ENCODE measurements around the gene CPLX1.
"Not testable (repeated sequence)": the region's sequence is repeated elsewhere in the genome, so short reads cannot be mapped to it uniquely, and the experiment has no call there.

Gene CPLX1

DNA sequence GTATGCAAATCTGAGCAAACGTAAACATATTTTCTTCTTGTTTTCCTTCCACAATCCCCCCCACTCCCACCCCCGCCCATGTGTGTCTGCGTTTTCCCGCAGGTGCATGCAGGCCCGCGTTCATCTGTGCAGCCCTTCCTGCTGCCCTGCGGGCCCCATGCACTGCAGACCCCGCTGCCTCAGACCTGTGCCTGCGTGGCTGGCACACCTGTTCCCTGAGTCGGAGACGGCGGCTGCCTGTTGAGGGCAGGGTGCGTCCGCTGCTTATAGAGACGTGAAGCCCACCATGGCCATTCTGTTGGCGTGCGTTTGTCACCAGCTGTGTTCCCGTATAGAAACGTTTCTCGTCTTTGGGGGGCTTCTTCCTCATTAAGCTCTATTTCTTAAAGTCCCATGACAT, 68.8 kb downstream of the CPLX1 start:
- DNase-seq (ENCODE audit: low spot score) = no peak

GRCh38 chr4:754221-755120, 71.5 kb downstream of the CPLX1 start:
- DNase-seq (ENCODE audit: low spot score) = no peak

- DNase-seq (ENCODE audit: low spot score) = not testable (repeated sequence)
Observed at GRCh38 chr4:753186-753585, 72.7 kb downstream of the CPLX1 start.

DNA sequence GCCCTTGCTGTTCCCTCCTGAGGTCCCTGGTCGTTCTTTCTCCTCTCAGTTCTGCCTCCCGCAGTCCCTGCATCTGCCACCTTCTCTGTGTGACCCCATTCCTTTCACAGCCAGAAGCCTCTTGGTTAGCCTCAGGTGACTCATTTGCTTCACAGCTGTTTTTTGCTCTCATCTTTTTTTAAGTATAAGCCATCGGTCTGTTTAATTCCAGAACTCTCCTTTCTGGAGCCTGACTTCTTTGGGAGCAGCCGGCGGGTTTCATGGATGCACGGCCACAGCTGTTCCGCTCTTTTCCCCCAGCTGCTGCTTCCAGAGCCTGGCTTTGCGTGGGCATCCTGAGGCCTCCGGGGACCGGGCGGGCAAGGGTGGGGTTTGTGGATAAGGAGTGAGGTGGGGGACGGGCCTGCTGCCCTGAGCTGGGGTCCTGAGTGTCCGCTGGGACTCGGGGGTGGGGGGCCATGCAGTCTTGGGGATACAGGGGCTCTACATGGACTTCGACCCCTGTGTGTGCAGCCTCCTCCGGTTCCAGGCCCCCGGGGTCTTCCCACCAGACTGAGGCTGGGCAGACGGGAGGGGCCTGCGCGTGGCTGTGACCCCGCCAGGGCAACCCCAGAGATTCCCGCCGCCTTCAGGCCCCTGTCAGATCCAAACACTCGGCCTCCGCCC, 73.6 kb downstream of the CPLX1 start:
- DNase-seq (ENCODE audit: low spot score) = no peak

DNA sequence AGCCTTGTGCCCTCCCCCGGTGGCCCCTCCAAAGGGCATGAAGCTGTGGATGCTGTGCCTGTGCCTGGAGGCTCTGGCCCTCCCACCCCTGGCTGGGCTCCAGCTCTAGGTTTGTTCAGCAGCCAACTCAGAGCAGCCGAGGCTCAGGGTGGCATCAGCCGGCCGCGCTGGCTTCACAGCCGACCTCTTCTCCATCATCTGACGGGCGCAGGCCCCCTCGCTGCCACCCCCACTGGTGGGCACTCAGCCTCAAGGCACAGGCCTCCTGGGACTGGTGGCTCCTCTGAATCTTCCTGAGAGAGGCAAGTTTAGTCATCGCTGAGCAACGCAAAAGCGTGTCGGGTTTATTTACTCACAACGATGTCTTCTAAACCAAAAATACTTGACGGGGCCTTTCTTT, 74.3 kb downstream of the CPLX1 start:
- DNase-seq (ENCODE audit: low spot score) = no peak

GRCh38 chr4:749698-750666, 75.9 kb downstream of the CPLX1 start:
- DNase-seq (ENCODE audit: low spot score) = no peak

- DNase-seq (ENCODE audit: low spot score) = no peak
Observed at GRCh38 chr4:748461-748860, 77.5 kb downstream of the CPLX1 start.

GRCh38 chr4:747546-748170, 78.3 kb downstream of the CPLX1 start:
- no peak for DNase-seq (ENCODE audit: low spot score)

DNA sequence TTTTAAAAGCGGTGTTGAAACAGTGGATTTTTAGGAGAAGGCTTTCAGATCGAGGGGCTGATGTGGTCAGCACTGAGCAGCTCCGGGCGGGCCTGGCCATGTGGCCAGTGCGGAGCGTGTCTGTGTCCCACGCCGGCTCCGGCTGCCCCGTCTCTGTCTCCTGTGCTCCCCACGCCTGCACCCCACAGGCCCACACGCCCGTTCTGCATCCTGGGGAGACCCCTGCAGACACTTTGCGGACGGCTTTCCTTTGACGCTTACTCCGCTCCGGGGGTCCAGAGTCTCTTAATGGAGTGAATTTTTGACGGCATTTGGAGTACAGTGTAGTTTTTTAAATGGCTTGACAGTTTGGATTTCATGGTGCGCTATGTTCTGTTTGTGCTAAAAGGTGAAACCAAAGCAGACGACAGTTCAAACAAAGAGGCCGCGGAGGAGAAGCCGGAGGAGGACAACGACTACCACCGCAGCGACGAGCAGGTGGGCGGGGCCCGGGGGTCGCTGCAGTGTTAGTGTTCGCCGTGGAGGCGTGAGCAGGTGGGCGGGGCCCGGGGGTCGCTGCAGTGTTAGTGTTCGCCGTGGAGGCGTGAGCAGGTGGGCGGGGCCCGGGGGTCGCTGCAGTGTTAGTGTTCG, 81.6 kb downstream of the CPLX1 start:
- no peak for DNase-seq (ENCODE audit: low spot score)

DNA sequence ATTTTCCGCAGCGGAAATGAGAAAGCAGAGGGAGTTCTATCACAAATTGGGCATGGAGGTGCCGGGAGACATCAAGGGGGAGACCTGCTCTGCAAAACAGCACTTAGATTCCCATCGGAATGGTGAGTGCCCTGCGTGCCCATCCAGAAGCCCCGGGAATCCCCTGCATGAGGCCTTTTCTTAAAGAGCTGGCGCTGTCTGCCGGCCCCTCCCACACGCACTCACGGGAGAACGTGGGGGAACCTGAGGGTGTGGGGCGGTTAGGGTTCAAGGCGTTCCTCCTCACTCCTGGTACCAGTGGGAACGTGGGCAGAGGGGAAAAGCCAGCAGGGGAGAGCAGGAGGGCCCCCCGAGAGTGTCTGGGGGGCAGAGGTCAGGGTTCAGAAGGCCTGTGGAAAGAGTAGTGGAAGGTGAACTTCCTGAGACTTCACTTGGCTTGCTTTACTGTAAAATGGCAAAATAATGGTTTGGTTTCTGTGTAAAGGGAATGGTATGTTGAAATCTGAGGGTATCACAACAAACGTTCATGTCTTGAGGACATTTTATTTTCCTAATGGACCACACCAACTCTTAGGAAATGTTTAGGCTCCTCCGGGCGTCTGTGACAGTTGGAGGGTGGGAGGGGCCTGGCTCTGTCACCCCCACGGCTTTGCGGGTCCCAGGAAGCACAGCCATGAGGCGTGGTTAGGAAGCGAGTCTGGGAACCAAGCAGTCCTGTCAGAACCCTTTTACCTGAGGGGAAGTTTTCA, 82.3 kb downstream of the CPLX1 start:
- no peak for DNase-seq (ENCODE audit: low spot score)

GRCh38 chr4:742742-743311, 83.1 kb downstream of the CPLX1 start:
- peak; percentile 81 for DNase-seq (ENCODE audit: low spot score)

GRCh38 chr4:742096-742741, 83.7 kb downstream of the CPLX1 start:
- DNase-seq (ENCODE audit: low spot score) = no peak

DNA sequence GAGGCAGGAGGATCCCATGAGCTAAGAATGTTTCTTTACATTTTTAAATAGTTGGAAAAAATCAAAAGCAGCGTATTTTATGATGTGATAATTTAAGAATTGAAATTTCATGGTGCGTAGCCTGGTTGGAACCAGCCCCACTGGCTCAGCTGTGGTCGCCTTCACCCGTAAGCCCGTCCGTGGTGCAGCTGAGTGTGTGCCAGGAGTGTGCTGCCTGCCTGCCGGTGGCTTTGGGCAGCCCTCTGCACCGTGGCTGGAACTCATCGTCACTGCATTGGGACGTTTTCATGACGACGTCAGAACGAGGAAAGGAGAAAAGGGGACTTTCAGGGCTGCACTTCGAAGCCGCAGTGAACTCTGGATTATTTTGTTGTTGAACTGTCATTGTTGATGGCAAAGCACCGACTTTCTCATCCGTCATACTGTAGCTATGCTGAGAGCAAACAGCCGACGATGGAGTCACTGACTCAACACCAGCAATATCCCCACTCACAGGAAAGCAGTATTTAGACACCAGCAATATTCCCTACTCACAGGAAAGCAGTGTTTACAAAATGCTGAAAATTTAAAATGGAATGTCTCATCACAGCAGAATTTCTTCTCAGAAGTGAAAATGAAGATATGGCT, 85.2 kb downstream of the CPLX1 start:
- DNase-seq (ENCODE audit: low spot score) = no peak

DNA sequence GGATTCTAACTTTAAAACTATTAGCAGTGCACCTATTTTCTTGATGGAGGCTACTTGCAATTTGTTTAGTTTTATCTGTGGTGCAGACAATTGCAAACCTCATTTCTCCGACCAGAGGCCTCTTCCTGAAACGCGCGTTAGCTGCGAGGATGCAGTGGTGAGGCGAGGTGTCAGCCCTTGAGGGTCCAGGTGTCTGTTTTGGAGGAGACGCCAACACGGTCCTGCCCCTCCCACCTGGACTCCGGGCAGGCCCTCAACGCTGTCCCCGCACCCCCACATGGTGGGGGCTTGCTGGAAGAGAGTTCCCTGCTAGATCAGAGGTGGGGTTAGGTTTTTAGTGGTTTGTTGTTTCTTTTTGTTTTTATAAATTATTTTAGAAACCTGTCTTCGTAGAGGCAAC, 85.9 kb downstream of the CPLX1 start:
- DNase-seq (ENCODE audit: low spot score) = no peak

GRCh38 chr4:739569-739968, 86.4 kb downstream of the CPLX1 start:
- no peak for DNase-seq (ENCODE audit: low spot score)

GRCh38 chr4:738781-739280, 87.1 kb downstream of the CPLX1 start:
- DNase-seq (ENCODE audit: low spot score) = no peak

GRCh38 chr4:736561-736960, 89.4 kb downstream of the CPLX1 start:
- DNase-seq (ENCODE audit: low spot score) = not testable (repeated sequence)

GRCh38 chr4:735583-735982, 90.3 kb downstream of the CPLX1 start:
- no peak for DNase-seq (ENCODE audit: low spot score)

Measured in ecto neural progenitor cell (in vitro differentiated cells).